HG03280 (cell line): ENCODE results near the gene SLC25A1.

ENCODE experiments used
- ATAC-seq: cut with Tn5 transposase; IDR thresholded peaks from one replicate; pipeline ENCODE4 v1.9.1; 2021; ENCODE audit warnings: mild to moderate bottlenecking, moderate library complexity; ENCODE audit not compliant: unreplicated experiment

The SLC25A1 gene

DNA sequence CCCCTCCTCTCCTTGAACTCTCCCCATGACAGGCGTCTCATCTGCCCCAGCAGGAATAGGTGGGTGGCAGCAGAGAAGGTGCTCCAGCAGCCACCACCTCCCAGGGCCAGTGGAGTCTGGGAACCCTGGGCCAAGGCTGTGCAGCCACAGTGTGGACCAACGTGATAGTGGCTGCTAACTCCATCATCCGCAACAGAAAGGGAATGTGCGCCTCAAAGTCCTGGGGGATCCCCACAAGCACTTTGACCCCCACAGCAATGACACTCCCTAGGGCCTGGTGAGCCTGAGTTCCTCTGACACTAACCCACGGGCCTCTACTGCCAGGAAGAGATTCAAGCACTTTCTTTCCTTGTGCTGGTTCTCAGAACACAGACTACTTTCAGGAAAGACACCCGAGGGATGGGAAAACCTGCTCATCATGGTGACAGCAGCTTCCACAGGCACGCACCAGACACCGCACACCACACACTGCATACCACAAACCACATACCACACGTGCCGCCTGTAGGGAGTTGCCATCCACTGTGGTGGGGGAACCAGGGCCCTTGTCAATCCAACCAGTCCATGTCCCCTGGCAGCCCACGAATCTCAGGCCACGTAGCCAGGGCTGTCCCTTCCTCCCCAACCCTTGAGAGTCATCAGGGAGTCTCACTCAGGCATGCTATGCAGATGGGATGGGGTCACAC lies 3.4 kb upstream of the SLC25A1 start:
- no peak for ATAC-seq

DNA sequence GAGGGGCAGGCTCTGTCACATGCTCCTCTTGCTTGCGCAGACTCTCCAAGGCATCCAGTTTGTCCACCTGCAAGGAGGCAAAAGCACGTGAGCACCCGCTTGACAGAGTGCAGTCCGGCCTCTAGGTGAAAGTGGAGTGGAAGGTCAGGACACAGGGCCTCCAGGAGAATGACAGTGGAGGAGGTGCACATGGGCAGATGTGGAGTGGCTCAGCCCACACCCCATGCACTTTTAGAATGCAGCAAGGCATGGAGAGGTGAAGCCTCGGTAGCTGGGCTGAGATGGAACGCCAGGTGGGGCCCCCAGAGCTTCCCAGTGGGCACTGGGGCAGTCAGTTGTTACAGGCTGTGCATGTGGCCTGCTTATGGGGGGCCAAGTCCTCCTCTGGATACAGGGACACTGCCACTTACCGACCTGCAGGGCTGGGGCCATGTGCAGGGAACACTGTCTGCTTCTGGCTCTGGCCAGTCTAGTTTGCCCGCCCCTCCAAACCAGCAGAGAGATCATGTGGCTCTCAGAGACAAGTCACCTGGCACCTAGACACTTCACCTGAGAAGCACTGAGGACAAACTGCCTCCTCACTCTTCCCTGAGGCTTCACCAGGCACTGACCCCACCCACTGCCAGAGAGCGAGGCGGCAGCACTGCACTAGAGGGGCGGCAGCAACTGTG lies 2.3 kb upstream of the SLC25A1 start:
- ATAC-seq, result no peak

DNA sequence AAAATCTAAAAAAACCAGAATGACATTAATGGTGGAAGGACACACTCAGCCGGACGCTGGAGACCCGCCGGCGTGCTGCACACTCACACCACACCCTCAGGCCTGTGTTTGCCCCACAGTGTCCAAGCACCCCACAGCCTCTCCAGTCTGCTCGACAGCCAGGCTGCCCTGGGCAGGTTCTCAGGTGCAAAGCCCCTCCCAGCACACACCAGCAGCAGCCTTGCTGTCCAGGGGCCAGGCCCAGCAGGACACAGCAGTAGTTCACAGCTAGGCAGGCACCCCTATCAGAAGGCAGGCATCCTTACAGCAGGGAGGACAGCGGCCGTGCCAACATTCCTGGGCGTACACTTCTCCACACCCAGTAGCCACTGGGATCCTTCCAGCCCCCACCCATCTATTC lies 1.7 kb upstream of the SLC25A1 start:
- ATAC-seq, result no peak

- peak; percentile 34 for ATAC-seq
Observed at GRCh38 chr22:19179497-19180048, 1.0 kb upstream of the SLC25A1 start.

GRCh38 chr22:19178065-19178656 lies 375 bp downstream of the SLC25A1 start:
- ATAC-seq, result peak; percentile 32

DNA sequence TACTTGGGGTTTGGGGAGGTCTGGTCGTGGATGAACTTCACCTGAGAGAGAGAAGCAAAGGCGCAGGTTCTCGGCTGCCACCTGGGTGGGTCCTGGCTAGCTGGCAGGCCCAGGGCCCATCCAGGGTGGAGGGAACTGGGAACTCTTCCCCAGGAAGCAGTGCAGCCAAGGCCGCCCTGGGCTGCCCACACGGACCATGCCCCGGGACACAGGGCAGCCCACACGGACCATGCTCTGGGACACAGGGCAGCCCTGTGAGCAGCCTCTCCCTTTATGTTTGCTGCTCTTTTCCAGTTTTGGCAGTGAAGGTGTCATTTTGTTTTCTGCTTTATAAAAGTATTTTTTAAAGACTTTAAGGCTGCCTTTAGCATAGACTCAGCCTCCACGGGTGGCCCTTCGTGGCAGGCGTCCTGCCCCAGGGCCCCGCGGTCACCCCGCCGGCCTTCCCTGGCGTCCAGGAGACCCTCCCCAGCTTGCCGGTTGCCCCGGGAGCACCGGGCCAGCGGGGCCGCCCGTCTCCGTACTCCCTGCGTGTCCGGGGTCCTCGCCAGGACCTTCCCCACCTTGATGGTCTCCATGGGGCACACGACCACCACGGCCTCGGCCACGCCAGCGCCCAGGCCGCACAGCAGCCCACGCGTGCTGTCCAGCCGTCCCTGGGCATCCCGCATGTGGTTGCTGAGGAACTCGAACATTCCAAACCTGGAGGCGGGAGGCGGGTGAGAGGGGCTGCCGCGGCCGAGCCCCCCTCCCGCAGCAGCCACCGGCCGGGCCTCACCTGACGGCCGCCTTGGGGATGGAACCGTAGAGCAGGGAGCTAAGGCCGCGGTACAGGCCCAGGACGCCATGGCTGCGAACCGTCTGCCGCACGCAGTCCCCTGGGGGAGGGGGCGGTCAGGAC lies 1.1 kb downstream of the SLC25A1 start:
- no peak for ATAC-seq

DNA sequence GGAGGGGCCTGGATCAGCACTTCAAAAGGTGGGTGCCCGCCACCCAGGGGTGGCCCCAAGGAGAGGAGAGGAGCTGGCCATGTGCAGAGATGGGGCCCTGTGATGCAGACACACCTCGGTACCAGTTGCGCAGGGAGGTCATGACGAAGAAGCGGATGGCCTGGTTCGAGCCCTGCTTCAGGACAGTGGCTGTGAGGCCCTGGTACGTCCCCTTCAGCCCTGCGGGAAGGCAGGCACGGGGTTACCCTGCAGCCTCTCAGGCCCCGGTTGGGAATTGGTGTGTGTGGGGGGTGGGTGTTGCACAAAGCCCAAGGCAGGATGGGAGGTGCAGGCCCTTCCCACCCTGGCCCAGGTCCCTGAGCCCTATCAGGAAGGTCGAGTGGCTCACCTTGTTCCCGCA lies 1.8 kb downstream of the SLC25A1 start:
- no peak for ATAC-seq

DNA sequence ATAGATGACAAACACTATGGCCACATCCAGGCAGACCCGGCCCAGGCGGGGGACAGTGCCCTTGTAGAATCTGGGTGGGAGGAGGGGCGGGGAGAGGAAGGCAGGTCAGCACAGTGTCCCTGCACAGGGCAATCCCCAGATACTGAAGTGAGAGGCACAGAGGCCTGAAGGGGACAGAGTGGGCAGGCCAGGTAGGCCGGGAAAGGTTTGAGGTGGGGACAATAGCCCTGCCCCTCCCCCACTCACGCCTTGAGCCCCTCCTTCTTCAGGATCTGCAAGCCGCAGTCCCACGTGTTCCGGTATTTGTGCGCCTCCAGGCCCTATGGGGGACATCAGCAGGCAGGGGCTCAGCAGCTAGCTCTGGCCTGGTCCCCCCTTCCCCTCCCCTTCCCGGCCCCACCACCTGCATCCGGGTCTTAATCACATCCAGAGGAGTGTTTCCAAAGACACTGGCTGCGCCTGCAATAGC lies 2.3 kb downstream of the SLC25A1 start:
- no peak for ATAC-seq

GRCh38 chr22:19175602-19176174 lies 2.8 kb downstream of the SLC25A1 start:
- no peak for ATAC-seq

DNA sequence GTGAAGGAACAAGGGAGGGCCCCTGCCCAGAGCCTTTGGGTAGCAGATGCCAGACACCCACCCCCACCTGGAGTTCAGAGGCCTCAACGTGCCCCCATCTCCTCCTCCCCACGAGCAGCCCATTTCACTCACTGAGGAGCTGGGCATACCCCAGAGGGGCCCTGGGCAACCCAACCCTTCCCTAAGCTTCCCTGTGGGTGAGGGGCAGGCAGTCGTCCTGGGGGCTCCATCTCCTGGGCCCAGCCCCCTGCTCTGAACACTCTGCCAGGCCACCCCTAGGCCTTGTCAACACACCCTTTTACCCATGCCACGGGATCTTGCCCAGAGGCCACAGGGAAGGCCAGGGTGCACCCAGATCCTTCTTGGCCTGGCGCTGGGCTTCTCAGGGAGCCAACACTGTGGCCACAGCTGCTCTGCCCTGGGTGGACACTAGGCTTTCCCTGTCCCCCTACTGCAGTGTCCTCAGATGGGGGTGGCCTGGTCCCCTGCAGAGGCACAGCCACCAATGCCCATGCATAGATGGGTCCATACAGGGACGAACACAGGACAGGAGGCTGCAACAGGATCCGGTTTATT lies 3.4 kb downstream of the SLC25A1 start:
- ATAC-seq, result no peak

- no peak for ATAC-seq
Observed at GRCh38 chr22:19174106-19175025, 4.2 kb downstream of the SLC25A1 start.

GRCh38 chr22:19173047-19174035 lies 5.2 kb downstream of the SLC25A1 start:
- no peak for ATAC-seq

- ATAC-seq, result no peak
Observed at GRCh38 chr22:19172213-19173046, 6.1 kb downstream of the SLC25A1 start.

DNA sequence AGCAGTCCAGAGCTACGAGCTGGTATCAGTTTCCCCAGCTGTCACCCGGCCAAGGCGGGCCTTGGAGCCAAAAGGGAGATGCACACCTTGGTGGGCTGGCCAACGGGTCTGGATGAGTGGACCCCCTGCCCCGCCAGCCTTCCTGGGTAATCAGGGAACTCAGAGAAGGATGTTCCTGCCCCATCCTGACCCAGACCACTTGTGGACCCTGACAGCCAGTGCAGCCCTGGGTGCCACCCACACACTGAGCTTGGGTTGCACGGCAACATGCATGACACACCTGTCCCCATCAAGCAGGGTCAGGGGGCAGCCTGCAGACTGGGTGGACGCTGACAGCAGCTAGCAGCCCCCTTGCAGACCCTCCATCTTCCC lies 8.6 kb downstream of the SLC25A1 start:
- no peak for ATAC-seq

- no peak for ATAC-seq
Observed at GRCh38 chr22:19169002-19169946, 9.3 kb downstream of the SLC25A1 start.
